Smooth muscle cell (in vitro differentiated cells): ENCODE data around the gene ANKRD11. TPM values are rescaled to one million over a fixed set of nuclear protein-coding genes. Genes with fewer than 3 reads are reported as not detected.

Experiments used
- DNase-seq: peaks from one replicate; lab custom pipeline; 2025; ENCODE audit not compliant: unreplicated experiment; lab: John Stamatoyannopoulos, UW
- H2AFZ ChIP-seq: fragments of 200-600 bp; sonication (generic); 2 replicates; pipeline ENCODE4 v1.6.0; 2016; ENCODE audit warnings: antibody characterized with exemption, low read depth, mild to moderate bottlenecking
- H3F3A ChIP-seq: fragments of 200-600 bp; sonication (generic); 2 replicates; pipeline ENCODE4 v1.6.0; 2017; ENCODE audit warnings: antibody characterized with exemption, low read depth
- H3K27ac ChIP-seq: fragments of 200-600 bp; sonication (generic); 2 replicates; pipeline ENCODE4 v1.5.1; 2016; ENCODE audit warnings: low read depth, mild to moderate bottlenecking
- H3K27me3 ChIP-seq: fragments of 200-600 bp; sonication (generic); 2 replicates; pipeline ENCODE4 v1.6.1; 2016; ENCODE audit warnings: low read depth, mild to moderate bottlenecking
- H3K36me3 ChIP-seq: fragments of 200-600 bp; sonication (generic); 2 replicates; pipeline ENCODE4 v1.5.1; 2016; ENCODE audit warnings: low read depth
- H3K4me1 ChIP-seq: fragments of 200-600 bp; sonication (generic); 2 replicates; pipeline ENCODE4 v1.5.1; 2016; ENCODE audit warnings: low read depth
- H3K4me2 ChIP-seq: fragments of 200-600 bp; sonication (generic); 2 replicates; pipeline ENCODE4 v1.6.0; 2016; ENCODE audit warnings: mild to moderate bottlenecking
- H3K4me3 ChIP-seq: fragments of 200-600 bp; sonication (generic); 2 replicates; pipeline ENCODE4 v1.5.1; 2016; ENCODE audit warnings: mild to moderate bottlenecking
- H3K79me2 ChIP-seq: fragments of 200-600 bp; sonication (generic); 2 replicates; pipeline ENCODE4 v1.6.0; 2016; ENCODE audit warnings: low read depth, mild to moderate bottlenecking
- H3K9ac ChIP-seq: fragments of 200-600 bp; sonication (generic); 2 replicates; pipeline ENCODE4 v1.6.0; 2016; ENCODE audit warnings: low read depth
- H3K9me3 ChIP-seq: fragments of 200-600 bp; sonication (generic); replicated peaks from 2 replicates; pipeline ENCODE4 v1.5.1; 2016; ENCODE audit warnings: low read depth
- H4K20me1 ChIP-seq: fragments of 200-600 bp; sonication (generic); 2 replicates; pipeline ENCODE4 v1.6.0; 2016; ENCODE audit warnings: low read depth
- WGBS: methylation state at CpG from one replicate; pipeline ENCODE4 v1.1.7; 2016; ENCODE audit warnings: low lambda C conversion rate; 5-methylcytosine and 5-hydroxymethylcytosine counted together
- polyA plus RNA-seq: library from polyadenylated mRNA; unstranded; fragments of >200 nt; fragmentation: Nextera tagmentation; extraction: Ambion mirVana; gene quantifications from 2 replicates; pipeline ENCODE4 v1.2.1, GENCODE V29; 2016
- total RNA-seq: library from RNA; depleted of rRNA; stranded (reverse); fragments of >200 nt; gene quantifications from 2 replicates; pipeline ENCODE4 v1.2.3, GENCODE V29; 2014
- TF ChIP-seq, protein P1 (sequence below): fragments of 200-600 bp; sonication (generic); IDR thresholded peaks from 2 replicates; pipeline ENCODE4 v1.5.1; 2017; ENCODE audit warnings: borderline replicate concordance, mild to moderate bottlenecking, antibody characterized with exemption; ENCODE audit not compliant: insufficient read depth, poor library complexity, severe bottlenecking

Gene ANKRD11
- total and polyA plus RNA-seq, 2 experiments from 2014 or later, result 31.5 to 105 TPM

DNA sequence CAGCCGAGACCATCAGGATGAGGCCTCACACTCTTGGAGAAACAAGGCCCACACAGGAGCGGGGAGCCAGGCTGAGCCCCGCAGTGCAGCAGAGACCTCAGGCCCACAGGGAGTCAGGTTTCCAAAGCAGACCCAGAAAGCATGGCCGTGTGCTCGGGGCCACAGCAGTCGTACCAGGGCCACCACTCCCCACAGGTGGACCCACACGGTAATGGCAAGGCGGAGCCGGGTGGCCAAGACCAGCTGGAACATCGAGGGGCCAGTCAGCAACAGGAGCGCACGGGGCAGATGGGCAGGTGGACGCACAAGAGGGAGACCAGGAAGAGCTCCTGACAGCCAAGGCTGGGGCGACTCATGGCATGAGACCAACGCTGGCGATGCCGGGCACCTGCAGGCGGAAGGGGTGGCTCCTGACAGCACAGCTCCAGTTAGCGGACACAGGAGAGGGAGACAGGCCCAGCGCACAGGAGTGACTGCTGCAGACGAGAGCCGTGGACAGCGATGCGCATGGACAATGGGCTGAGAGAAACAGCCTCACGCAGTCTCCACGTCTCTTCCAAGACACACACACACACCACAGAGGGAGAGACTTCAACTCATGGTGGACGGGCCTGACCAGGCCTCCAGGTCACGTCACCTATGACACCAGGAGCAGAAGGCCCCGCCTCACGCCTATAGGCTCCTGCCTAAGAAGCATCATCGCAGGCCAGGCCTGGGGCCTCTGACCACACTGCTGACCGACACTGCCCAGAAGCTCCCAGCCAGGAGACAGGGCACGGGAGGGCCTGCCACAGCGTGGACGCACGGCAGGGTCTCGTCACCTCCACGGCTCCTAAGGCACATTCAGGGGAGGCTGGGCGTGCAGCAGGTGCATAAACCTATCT, 214.3 kb downstream of the ANKRD11 start:
- Histone ChIP-seq H2AFZ (no peak overlapping the region), H3K36me3 (no peaks in the 10 kb centered on the region), H3K27ac (no peak overlapping the region), H4K20me1 (peaks cover 55% of the 10 kb centered on the region), H3K9me3 (no peaks in the 10 kb centered on the region), H3K4me2 (no peak overlapping the region), H3F3A (no peaks in the 10 kb centered on the region), H3K4me1 (no peaks in the 10 kb centered on the region), H3K27me3 (no peaks in the 10 kb centered on the region), H3K4me3 (no peak overlapping the region), H3K79me2 (peaks cover 5% of the 10 kb centered on the region), H3K9ac (no peak overlapping the region)
- TF ChIP-seq, protein P1, sequence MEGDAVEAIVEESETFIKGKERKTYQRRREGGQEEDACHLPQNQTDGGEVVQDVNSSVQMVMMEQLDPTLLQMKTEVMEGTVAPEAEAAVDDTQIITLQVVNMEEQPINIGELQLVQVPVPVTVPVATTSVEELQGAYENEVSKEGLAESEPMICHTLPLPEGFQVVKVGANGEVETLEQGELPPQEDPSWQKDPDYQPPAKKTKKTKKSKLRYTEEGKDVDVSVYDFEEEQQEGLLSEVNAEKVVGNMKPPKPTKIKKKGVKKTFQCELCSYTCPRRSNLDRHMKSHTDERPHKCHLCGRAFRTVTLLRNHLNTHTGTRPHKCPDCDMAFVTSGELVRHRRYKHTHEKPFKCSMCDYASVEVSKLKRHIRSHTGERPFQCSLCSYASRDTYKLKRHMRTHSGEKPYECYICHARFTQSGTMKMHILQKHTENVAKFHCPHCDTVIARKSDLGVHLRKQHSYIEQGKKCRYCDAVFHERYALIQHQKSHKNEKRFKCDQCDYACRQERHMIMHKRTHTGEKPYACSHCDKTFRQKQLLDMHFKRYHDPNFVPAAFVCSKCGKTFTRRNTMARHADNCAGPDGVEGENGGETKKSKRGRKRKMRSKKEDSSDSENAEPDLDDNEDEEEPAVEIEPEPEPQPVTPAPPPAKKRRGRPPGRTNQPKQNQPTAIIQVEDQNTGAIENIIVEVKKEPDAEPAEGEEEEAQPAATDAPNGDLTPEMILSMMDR, result no peak
- 96% methylated on average over 39 of the region's 39 CpGs for WGBS
- DNase-seq, result no peak

- Histone ChIP-seq H2AFZ (no peak overlapping the region), H3K79me2 (peaks cover 5% of the 10 kb centered on the region), H3K27me3 (no peaks in the 10 kb centered on the region), H4K20me1 (peaks cover 60% of the 10 kb centered on the region), H3K4me3 (no peak overlapping the region), H3K9me3 (no peaks in the 10 kb centered on the region), H3F3A (no peaks in the 10 kb centered on the region), H3K36me3 (no peaks in the 10 kb centered on the region), H3K4me1 (no peaks in the 10 kb centered on the region), H3K4me2 (no peak overlapping the region), H3K9ac (no peak overlapping the region), H3K27ac (no peak overlapping the region)
- DNase-seq, result no peak
- TF ChIP-seq, protein P1, result no peak
- 97% methylated on average over 11 of the region's 11 CpGs for WGBS
These were observed 215.1 kb downstream of the ANKRD11 start for GRCh38 chr16:89275284-89275584.

DNA sequence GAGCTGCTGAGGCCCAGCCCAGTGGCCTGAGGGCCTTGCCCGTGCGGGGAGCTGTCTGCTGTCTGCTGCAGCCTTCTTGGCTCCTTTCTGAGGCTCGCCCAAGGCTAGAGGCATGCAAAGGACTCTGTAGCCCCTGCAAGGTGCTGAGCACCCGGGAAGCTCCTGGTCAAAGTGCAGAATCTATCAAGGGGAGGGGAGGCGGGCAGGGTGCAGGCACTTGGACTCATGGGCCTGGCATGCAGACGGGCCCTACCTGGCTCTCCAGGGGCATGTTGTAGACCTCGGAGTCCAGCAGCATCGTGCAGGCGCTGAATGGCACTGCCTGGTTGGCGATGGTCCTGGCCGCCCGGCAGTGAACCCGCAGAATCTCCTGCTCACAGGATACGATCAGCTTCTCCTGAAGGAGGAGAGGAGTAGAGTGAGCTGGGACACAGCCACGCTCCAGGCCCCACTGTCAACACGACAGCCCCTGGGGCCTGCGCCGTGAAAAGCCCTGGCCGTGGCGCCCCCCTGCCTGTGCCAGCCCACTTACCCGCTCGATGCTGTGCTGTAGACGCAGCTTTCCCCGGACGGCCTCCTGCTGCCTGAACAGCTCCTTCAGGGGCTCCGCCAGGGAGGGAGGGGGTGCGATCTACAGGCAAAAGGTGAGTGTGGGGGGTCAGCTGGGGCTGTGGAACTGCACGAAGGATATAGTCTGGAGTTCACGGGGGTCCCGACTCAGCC, 215.6 kb downstream of the ANKRD11 start:
- H3K27ac ChIP-seq, result no peak overlapping the region
- no peaks in the 10 kb centered on the region for H3K9me3 ChIP-seq
- WGBS, result 98% methylated on average over 30 of the region's 30 CpGs
- no peaks in the 10 kb centered on the region for H3K36me3 ChIP-seq
- TF ChIP-seq, protein P1, result no peak
- no peaks in the 10 kb centered on the region for H3F3A ChIP-seq
- no peaks in the 10 kb centered on the region for H3K27me3 ChIP-seq
- H3K4me3 ChIP-seq, result no peak overlapping the region
- H3K79me2 ChIP-seq, result peaks cover 5% of the 10 kb centered on the region
- H3K9ac ChIP-seq, result no peak overlapping the region
- H3K4me2 ChIP-seq, result no peak overlapping the region
- H3K4me1 ChIP-seq, result no peaks in the 10 kb centered on the region
- H4K20me1 ChIP-seq, result peaks cover 60% of the 10 kb centered on the region
- no peak for DNase-seq
- H2AFZ ChIP-seq, result no peak overlapping the region
